HL-60 (cell line): ENCODE data around the gene LRCOL1.
A peak's percentile ranks its signal among the peaks of the same experiment; 100 is the strongest.

Source experiments
- DNase-seq, 2 experiments: peaks; one replicate each; pipeline ENCODE4 v3.0.0-alpha.2; 2010 to 2020; ENCODE audit warnings: low read depth in 1 of 2, low spot score in 1 of 2
- H3K27ac ChIP-seq: fragments of 250-450 bp; sonication (Bioruptor Pico); replicated peaks from 2 replicates; pipeline ENCODE4 v1.5.1; 2020; ENCODE audit warnings: mild to moderate bottlenecking, moderate library complexity
- H3K27me3 ChIP-seq: fragments of 250-450 bp; sonication (Bioruptor Pico); 2 replicates; pipeline ENCODE4 v1.5.1; 2021; ENCODE audit warnings: mild to moderate bottlenecking, moderate library complexity; ENCODE audit not compliant: insufficient read depth, poor library complexity, severe bottlenecking
- H3K4me3 ChIP-seq: replicated peaks from 2 replicates; pipeline ENCODE4 v1.5.1; 2011; ENCODE audit warnings: mild to moderate bottlenecking, control low read depth, low read length; ENCODE audit not compliant: insufficient read depth
- GABPA ChIP-seq: IDR thresholded peaks from 2 replicates; pipeline ENCODE4 v1.6.1; 2012; ENCODE audit warnings: low read depth
- POLR2AphosphoS5 ChIP-seq: IDR thresholded peaks from 2 replicates; pipeline ENCODE4 v1.6.1; 2012; ENCODE audit warnings: low read depth
- SPI1 ChIP-seq: IDR thresholded peaks from 2 replicates; pipeline ENCODE4 v1.6.1; 2012; ENCODE audit warnings: low read depth, mild to moderate bottlenecking, borderline replicate concordance
- TF ChIP-seq, protein P1 (sequence below): IDR thresholded peaks from 2 replicates; pipeline ENCODE4 v1.6.1; 2012; ENCODE audit warnings: low read depth; ENCODE audit not compliant: insufficient replicate concordance
- TF ChIP-seq, protein P2 (sequence below): IDR thresholded peaks from one replicate; pipeline ENCODE4 v1.5.1; 2011; ENCODE audit warnings: low read length, control low read depth, inconsistent platforms; ENCODE audit not compliant: insufficient read depth

LRCOL1 gene

DNA sequence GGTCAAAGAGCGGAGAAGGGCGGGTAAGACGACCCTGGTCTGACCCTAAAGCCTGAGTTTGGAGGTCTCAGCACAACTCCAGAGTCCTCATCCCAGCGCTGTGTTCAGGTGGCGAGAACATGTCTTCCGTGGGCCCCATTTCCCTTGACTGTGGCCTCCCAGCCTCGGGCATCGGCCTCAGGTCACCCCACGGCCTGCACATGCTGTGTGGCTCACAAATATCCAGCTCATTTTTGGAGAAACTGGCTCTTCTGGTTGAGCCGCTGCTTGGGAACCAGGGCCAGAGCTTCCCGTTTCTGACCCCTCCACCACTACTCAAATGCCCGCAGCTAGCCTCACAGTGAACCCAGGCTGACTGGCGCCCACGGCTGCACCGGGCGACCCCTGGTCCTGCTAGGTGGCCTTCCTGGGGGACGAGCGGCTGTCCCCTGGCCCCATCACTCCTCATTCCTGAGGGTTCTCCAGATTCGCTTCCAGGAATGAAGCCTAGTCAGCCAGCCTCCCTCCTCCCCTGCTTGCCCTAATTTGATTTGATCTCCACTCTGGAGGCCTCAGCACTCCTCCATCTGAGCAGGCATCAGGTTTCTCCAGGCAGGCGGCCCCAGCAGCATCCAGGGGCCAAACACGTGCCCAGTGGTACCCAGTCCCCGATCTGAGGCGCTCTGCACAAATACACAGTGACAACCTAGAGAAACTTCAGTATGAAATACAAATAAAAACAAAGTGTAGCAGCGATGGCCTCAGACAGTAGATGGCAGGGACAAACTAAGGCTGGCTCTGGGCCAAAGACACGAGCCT is 12.9 kb upstream of the LRCOL1 start:
- TF ChIP-seq SPI1, result no peak
- TF ChIP-seq, protein P1, sequence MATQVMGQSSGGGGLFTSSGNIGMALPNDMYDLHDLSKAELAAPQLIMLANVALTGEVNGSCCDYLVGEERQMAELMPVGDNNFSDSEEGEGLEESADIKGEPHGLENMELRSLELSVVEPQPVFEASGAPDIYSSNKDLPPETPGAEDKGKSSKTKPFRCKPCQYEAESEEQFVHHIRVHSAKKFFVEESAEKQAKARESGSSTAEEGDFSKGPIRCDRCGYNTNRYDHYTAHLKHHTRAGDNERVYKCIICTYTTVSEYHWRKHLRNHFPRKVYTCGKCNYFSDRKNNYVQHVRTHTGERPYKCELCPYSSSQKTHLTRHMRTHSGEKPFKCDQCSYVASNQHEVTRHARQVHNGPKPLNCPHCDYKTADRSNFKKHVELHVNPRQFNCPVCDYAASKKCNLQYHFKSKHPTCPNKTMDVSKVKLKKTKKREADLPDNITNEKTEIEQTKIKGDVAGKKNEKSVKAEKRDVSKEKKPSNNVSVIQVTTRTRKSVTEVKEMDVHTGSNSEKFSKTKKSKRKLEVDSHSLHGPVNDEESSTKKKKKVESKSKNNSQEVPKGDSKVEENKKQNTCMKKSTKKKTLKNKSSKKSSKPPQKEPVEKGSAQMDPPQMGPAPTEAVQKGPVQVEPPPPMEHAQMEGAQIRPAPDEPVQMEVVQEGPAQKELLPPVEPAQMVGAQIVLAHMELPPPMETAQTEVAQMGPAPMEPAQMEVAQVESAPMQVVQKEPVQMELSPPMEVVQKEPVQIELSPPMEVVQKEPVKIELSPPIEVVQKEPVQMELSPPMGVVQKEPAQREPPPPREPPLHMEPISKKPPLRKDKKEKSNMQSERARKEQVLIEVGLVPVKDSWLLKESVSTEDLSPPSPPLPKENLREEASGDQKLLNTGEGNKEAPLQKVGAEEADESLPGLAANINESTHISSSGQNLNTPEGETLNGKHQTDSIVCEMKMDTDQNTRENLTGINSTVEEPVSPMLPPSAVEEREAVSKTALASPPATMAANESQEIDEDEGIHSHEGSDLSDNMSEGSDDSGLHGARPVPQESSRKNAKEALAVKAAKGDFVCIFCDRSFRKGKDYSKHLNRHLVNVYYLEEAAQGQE, result no peak
- TF ChIP-seq GABPA, result no peak
- TF ChIP-seq, protein P2, sequence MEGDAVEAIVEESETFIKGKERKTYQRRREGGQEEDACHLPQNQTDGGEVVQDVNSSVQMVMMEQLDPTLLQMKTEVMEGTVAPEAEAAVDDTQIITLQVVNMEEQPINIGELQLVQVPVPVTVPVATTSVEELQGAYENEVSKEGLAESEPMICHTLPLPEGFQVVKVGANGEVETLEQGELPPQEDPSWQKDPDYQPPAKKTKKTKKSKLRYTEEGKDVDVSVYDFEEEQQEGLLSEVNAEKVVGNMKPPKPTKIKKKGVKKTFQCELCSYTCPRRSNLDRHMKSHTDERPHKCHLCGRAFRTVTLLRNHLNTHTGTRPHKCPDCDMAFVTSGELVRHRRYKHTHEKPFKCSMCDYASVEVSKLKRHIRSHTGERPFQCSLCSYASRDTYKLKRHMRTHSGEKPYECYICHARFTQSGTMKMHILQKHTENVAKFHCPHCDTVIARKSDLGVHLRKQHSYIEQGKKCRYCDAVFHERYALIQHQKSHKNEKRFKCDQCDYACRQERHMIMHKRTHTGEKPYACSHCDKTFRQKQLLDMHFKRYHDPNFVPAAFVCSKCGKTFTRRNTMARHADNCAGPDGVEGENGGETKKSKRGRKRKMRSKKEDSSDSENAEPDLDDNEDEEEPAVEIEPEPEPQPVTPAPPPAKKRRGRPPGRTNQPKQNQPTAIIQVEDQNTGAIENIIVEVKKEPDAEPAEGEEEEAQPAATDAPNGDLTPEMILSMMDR, result no peak
- TF ChIP-seq POLR2AphosphoS5, result 0 out of 2 replicates have a peak, but pooled peaks have one; percentile 6
- Histone ChIP-seq H3K27me3 (peaks cover 20% of the 10 kb centered on the region), H3K4me3 (no peak overlapping the region), H3K27ac (no peak overlapping the region)
- no peak for DNase-seq

DNA sequence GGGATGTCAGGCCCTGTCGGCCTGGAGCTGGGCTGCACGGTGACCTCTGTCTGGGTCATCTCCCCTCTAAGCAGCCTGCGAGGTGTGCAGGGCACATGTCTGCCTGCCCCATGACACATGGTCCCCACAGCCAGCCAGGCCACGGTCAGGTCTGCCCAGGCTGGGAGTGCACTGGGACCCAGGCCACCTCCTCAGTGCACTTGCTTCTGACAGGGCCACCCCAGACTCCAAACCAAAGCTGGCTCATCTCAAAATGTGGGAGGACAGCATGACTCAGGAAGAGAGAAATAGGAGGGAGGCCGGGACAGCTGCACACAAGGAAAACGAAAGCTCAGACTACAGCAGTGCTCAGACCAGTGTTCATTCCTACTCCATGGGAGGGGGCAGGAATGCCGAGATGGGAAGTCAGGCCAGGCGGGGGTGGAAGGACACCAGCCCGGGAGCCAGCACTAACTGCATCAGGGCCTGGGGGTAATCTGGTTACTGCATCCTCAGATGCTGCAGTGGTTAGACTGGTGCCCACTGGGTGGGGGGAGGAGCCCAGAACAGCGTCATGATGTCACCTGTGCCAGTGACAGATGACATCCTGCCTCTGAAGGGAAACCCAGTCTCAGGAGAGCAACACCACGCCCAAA is 12.2 kb upstream of the LRCOL1 start:
- no peak for DNase-seq
- TF ChIP-seq POLR2AphosphoS5, result peak; percentile 31
- no peak for TF ChIP-seq SPI1
- TF ChIP-seq, protein P2, result no peak
- TF ChIP-seq, protein P1, result no peak
- no peak for TF ChIP-seq GABPA
- no peak overlapping the region for H3K27ac ChIP-seq

DNA sequence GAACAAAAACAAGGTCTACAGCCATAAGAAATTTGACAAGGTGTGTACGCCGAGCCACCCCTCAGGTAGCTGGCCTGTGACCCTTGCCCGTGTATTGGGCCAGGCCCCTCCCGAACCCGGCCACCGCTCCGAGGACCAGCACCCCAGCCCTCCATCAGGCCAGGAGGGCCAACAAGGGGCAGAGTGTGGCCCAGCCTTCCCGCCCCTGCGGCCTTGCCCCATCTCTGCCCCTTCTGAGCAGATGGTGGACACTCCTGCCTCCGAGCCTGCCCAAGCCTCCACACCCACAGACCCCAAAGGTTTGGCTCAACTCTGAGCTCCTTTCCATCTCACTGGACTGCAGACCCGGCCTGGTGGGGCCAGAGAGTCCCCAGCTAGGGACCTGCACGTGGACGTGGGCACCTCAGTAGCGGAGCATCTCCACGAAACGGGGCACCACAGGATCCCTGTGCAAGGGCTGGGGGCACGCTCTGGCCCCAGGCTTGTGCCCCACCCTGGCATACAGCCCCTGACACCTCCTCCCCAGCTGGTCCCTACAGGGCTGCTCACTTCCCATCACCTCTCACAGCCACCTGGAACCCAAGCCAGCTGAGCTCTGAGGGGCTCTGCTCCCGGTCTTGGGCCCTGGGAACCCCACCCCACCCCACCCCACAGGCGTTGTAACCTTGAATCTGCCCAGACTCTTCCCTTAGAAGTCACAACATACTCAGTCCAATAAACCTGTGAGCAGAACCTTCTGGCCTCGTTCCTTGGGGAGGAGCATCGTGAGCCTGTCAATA is 11.5 kb upstream of the LRCOL1 start:
- TF ChIP-seq, protein P1, result no peak
- TF ChIP-seq, protein P2, result no peak
- no peak; the same call in 1 of the 2 replicates for TF ChIP-seq POLR2AphosphoS5
- TF ChIP-seq SPI1, result no peak
- TF ChIP-seq GABPA, result no peak
- peaks cover 28% of the 10 kb centered on the region for H3K27me3 ChIP-seq
- no peak overlapping the region for H3K27ac ChIP-seq
- DNase-seq, result no peak
- H3K4me3 ChIP-seq, result no peak overlapping the region

More for the DNA sequence above, 12.2 kb upstream of the LRCOL1 start:
- H3K27me3 ChIP-seq, result peaks cover 24% of the 10 kb centered on the region
- H3K4me3 ChIP-seq, result no peak overlapping the region
